GM12872 (cell line): Measurements from ENCODE around the gene ZRANB1.

ENCODE experiments used
- TF ChIP-seq, protein P1 (sequence below): IDR thresholded peaks from 3 replicates; pipeline ENCODE4 v1.5.1; 2011; ENCODE audit warnings: low read depth, mild to moderate bottlenecking, low read length, moderate library complexity; ENCODE audit not compliant: insufficient read depth

The ZRANB1 gene

DNA sequence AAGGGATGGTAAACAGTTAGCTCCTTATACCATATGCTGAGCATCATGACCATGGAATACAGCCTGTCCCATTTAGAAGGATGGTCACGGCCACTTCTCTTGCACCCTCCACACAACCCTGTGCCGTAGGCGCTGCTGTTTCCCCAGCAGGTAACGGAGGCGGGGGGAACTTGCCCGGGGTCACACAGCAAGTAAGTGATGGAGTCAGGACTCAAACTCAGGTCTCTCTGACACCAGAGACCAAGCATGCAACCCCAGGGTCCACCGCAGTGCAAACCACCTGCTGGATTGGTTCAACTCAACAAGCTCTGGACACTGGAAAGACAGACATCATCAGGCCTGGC lies 71.6 kb downstream of the ZRANB1 start:
- TF ChIP-seq, protein P1, sequence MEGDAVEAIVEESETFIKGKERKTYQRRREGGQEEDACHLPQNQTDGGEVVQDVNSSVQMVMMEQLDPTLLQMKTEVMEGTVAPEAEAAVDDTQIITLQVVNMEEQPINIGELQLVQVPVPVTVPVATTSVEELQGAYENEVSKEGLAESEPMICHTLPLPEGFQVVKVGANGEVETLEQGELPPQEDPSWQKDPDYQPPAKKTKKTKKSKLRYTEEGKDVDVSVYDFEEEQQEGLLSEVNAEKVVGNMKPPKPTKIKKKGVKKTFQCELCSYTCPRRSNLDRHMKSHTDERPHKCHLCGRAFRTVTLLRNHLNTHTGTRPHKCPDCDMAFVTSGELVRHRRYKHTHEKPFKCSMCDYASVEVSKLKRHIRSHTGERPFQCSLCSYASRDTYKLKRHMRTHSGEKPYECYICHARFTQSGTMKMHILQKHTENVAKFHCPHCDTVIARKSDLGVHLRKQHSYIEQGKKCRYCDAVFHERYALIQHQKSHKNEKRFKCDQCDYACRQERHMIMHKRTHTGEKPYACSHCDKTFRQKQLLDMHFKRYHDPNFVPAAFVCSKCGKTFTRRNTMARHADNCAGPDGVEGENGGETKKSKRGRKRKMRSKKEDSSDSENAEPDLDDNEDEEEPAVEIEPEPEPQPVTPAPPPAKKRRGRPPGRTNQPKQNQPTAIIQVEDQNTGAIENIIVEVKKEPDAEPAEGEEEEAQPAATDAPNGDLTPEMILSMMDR: no peak

DNA sequence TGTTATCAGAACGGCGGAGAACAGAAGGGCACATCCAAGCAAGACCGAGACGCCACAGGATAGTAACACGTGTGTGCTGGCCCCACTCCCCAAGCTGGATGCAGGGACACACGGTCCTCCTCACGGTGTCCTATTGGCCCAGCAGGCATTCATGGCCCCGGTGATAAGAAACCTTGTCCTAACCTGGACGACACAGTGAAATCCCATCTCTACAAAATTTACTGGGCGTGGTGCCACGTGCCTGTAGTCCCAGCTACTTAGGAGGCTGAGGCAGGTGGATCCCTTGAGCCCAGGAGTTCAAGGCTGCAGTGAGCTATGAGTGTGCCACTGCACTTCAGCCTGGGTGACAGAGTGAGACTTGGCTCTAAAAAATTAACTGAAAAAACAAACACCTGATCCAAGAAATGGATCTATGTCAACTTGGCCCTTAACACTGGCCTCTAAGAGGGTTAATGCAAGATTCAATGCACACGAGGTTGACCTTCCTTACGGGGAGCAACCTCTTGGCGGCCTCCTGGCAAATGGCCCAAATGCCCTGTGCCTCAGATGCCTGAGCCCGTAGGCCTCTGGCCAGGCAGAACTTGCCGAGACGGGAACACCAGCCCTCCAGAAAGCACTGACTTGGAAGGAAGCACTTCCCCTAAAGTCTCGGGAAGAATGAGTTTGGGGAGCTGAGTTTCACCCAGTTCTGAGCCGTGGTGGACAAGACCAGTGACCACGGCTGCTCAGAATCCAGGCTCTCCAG lies 72.3 kb downstream of the ZRANB1 start:
- TF ChIP-seq, protein P1: no peak

DNA sequence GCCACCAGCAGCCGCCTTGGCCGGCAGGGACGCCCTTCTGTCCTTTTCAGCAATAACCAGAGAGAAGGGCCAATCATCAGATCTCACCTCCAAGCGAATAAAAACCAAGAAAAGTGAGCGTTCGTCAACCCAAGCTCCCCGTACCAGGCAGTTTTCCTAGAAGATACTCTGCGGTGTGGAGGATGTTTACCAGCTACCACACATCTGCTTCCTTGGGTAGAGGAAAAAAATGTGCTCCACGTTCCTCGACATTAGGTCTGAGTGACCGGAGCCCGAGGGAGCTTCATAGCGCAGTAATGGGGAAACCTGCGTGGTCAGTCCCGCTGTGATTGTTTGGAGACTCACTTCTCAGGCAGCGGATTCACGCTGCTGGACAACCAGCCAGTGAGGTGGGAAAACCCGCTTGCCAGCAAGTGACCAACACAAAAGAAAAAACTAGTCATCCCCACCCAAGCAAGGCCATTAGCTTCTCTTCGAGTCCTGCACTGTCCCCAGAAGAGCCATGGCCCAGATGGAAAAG lies 73.0 kb downstream of the ZRANB1 start:
- TF ChIP-seq, protein P1: no peak

DNA sequence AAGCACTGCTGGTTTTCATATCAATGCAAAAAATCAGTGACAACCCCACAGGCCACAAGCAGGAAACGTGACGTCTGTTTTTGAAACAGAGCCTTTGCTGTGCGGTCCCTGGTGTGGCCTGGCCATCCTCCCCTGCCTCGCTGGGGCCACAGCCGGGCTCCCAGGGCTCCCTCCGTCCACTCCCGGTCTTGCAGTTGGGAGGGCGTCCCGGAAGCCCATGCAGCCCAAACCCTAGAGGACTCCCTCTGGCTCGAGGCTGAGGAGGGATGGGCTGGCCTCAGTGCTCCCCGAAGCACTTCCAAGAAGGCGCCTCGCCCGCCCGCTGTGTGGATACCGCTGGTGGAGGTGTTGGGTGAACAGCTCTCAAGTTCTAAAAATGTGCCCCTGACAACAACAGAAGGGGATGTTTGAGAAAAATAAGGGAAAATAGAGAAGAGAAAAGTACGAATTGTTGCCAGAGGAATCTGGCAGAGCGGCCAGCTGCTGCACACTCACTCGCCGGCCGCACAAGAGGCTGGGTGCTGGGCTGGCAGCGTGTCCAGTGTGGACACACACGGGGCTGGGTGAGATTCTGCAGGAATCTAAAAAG lies 73.5 kb downstream of the ZRANB1 start:
- TF ChIP-seq, protein P1: no peak

DNA sequence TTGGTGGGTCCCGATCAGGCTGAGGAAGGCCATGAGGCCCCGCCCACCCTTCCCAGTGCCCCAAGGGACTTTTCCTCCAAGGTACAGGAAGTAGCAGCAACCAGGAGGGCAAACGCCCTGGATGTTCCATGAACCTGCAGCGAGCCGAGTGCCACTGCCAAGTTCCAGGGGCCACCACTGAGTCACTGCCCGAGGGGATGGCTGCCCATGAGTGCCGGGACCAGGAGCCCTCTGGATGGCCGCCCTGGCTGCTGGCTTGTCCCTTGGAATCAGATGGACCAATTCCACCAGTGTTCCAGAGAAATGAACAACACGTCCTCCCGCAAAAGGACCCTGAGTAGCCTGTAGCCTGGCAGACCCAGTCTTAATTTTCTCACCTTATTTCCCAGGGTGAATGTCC lies 74.2 kb downstream of the ZRANB1 start:
- TF ChIP-seq, protein P1: no peak

DNA sequence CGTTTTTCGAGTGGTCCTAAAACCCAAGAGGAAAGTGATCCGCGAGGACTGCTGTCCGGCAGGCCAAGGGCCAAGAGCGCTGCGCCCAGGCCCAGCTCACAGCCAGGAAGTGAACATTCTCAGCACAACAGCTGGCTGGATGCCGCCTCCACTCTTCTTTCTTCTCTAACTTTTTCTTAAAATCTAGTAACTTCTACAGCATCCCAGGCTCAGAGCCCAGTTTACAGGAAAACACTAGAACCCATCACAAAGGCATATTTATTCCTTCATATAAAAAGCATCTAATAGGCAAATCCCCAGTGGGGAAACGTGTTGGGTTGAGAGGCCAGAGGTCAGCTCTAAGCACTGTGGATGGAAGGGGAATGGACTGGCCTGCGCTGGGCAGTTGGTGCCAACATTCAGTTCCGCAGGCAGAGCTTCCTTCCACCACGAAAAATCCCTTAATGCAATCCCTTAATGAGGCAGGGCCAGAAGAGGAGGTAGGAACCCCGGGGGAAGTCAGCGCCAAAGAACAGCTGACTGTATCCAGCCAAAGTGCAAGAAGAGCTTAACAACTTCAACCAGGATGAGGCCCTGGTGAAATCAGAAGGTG lies 74.8 kb downstream of the ZRANB1 start:
- TF ChIP-seq, protein P1: no peak

DNA sequence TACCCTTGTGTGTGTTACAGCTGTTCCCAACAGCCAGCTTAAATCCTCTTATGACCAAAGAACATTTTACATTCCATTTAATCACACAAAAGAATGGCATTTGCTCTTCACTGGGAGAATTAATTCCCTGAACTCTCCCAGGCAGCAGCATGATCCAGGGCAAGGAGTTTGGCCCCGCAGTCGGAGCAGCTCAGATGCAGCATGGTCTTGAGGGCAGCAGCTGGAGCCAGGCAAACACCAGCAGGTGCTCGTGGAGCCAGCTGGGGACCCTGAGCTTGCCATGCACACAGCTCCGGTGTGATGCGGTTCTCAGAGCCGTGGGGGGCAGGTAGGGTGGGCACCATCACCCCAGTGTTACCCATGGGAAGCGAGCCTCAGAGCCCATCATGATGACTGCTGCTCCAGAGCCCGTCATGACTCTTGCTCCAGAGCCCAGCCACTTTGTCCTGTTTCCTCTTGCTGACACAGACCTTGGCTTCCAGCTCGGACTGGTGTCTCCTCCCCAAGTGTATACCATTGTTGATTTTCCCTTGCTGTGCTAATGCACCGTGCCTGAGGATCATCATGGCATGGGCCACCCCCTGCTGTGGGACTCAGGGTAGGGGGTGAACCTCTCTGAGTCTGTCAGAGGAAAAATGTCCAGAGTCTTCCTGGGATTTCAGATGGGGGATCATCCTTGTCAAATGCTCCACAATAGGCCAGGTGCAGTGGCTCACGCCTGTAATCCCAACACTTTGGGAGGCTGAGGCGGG lies 75.8 kb downstream of the ZRANB1 start:
- TF ChIP-seq, protein P1: no peak
